HG02981 (cell line): ENCODE measurements around the gene USH1G.

Experiments used
- ATAC-seq: cut with Tn5 transposase; IDR thresholded peaks from one replicate; pipeline ENCODE4 v1.9.1; 2021; ENCODE audit warnings: mild to moderate bottlenecking, moderate library complexity; ENCODE audit not compliant: unreplicated experiment

The USH1G gene

DNA sequence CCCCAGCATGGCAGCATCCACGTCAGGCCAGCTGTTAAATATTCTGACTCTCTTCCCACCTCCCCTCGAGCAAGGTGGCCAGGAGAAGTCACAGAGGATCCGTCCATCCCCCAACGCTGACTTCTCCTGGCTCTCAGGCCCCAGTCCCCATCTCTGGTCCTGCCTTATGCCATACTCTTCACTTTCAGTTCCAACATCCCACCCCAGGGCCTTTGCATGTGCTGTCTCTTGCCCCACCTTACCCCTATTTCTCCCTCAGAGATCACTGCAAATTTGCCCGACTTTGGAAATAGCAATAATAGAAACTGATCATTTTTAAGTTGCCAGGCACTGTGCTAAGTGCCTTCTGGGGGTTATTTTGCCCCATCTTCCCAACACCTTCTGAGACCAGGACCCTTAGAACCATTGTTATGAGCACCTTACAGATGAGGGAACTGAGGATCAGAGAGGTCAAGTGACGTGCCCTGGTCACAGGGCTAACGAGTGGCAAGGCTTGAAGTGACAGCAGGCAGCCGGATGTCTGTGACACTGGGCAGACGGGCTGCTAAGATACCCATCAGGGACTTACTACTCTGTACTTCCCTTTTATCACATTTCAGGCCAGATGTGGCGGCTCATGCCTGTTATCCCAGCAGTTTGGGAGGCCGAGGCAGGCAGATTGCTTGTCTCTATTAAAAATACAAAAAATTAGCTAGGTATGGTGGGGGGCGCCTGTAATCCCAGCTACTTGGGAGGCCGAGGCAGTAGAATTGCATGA lies 31.8 kb upstream of the USH1G start:
- no peak for ATAC-seq

DNA sequence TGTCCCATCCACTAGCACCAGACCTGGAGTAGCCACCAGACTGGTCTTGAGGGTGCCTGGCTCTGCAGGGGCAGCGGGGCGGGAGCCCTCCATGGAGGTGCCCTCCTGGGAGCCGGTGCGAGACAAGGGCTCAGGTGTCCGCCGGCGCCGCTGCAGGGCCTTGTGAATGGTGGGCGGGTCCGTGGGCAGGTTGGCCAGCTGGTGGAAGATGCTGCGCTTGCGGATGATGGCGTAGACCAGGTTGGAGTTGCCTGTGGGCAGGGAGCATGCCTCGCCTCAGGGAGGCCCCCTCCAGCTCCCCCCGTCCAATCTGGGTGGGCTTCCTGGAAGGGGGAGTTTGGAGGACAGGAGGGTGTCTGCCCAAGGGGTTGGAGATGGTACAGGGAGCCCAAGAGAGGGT lies 31.1 kb upstream of the USH1G start:
- no peak for ATAC-seq

DNA sequence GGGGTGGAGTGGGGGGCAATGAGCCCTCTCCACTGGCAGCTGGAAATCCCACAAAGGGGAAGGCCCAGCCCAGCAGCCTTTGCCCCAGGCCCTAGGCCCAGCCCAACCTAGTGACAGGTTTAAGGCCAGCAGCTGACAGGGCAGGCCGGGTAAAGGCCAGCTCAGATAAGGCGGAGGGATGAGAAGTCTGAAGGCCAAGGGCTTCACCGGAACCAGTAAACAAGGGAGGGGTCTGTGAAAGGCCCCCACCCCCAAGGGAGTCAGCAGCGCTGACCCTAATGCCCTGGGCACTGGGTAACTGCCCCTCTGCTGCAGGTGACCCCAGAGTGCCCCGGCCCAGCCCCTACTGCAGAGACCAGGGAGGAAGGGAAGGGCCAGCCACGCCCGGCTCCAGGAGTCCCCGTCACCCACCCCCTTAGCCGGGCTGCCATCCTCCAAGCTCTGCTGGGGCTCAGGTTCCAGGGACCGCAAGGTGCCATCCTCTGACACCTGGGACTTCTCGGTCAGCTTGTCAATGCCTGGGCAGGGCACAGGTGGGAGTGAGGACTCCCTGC lies 30.2 kb upstream of the USH1G start:
- ATAC-seq = no peak

DNA sequence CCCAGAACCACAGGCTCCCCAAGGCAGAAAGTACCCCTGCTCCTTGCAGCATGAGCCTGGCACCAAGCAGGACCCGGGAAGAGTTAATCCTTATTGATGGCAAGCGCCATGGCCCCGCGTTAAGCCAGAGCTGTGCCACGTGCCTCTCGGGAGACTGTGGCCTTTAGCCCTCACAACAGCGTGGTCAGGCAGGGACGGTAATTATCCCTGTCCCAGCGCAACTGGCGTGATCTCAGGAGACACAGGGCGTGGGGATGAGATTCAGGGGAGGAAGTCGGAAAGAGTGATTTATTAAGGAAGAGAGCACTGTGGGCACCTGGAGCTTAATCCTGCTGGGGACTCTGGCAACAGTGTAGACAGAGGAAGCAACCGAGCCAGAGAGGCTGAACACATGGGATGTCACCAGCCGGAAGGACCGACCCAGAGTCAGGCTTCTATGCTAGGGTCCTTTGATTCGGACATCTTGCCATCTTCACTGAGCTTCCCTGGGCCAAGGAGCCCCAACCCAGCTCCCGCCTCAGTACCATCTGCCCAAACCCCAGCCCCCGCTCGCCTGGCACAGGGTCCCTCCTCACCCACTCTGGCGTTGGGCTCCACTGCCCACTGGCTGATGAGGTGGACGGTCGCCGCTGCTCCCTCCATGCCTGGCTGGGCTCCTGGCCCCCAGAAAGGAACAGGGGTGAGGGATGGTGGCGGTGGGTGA lies 29.5 kb upstream of the USH1G start:
- no peak for ATAC-seq

DNA sequence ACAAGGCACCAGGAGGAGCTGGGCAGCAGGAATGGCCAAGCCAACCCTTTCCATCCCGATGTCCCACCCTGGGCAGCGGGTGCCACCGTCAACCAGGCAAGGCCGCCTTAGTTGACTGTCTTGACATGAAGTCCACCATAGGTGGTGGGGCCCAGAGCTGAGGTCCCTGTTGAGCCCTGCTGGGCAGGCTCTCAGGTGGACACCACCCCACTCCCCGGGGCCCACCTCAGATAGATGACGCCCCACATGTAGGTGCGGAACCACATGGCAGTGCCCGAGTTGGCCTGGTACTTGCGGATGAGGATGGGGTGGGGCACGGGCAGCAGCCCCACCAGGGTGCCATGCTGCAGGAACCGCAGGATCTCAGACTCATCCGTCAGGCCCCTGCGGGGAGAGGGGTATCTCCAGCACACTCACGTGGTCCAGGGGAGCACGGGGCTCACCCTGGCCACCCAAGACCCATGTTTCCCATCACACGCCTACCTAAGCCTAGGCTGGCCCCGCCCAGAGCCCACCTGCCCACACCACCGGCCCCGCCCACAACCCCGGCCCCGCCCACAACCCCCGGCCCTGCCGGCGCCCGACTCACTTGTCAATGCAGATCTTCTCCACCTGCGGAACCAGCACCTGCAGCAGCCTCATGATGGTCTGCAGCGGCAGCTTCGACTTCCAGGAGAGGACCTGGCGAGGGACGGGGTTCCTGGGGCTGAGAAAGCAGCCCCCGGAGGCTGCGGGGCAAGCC lies 28.8 kb upstream of the USH1G start:
- ATAC-seq = no peak

DNA sequence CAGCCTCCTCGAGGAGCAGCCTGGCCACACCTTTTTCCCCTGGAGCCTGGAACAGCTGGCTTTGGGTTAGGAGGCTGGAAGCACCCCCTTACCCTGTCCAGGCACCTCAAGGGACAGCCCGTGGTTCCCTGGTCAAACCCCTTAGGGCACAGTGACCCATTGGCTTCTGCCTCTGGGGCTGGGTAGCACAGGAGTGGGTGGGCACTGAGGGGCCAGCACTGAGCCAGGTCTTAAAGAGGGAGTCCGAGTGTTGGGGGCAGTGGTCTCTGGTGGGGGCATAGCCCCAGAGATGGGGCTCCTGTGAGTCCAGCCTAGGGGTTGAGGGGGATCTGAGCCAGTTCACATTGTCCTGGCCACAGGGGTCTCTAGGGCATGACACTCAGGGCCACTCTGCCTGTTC lies 28.0 kb upstream of the USH1G start:
- ATAC-seq = no peak

DNA sequence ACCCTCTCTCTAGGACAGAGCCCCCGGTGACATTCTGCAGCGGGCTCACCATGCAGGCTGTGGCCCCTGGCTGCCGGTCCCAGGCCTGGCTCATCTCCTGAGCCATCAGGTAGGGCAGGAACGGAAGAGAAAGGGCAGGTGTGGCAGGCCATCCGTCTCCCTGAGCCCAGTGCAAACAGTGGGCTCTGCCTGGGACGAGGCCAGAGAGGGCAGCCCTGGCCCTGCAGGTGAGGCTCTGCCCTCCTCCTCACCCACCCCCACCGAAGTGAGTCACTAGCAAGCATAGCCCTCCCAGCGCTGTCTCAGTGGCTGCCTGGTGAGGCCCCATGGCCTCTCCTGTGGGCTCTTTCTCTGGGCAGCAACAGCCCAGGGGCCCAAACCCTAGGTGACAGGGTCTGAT lies 27.2 kb upstream of the USH1G start:
- ATAC-seq = no peak

DNA sequence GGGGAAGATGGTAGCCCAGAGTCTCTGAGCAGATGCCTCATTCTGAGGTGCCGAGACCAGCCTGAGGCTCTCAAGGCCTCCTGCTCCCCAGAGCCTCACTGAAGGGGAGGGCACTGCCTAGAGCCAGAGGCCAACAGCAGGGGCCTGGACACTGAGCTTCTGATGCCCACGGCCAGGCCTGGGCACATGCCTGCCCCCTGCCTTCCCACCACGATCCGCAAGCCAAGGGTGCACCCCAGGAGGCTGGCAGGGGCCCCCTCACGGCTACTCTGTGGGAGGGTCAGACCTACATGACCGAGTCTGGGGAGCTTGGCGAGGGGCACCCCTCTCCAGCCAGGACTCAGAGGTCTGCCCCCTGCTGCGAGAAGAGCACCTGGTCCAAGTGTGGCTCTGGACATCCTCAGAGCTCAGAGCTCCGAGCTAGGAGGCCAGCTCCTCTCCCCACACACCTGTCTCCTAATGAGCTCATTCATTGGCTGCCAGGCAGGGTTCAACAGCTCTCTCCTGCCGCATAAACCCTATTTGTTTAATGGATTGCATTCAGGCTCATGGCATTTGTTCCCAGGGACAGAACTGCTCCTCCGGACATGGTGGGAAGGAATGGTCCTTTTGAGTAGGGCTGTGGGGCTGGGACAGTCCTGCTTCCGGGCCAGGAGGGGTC lies 26.5 kb upstream of the USH1G start:
- ATAC-seq = no peak

DNA sequence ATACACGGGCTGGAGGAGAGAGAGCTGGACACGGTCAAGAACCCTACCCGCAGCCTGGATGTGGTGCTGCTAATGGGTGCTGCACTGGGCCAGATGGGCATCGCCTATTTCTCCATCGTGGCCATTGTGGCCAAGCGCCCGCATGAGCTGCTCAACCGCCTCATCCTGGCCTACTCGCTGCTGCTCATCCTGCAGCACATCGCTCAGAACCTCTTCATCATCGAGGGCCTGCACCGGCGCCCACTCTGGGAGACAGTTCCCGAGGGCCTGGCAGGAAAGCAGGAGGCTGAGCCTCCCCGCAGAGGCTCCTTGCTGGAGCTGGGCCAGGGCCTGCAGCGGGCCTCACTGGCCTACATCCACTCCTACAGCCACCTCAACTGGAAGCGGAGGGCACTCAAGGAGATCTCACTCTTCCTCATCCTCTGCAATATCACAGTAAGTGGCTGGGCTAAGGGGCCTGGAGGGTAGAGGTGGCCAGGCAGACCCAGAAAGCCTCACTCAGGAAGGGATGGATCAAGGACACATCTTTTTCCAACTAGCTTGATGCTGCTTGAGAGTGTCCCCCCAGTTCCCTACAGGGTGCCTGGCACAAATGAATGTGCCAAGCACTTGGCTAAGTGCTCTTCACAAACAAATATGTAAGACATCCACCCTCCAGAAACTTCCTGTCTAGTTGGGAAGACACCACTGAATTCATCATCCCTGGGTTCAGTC lies 24.1 kb upstream of the USH1G start:
- no peak for ATAC-seq

DNA sequence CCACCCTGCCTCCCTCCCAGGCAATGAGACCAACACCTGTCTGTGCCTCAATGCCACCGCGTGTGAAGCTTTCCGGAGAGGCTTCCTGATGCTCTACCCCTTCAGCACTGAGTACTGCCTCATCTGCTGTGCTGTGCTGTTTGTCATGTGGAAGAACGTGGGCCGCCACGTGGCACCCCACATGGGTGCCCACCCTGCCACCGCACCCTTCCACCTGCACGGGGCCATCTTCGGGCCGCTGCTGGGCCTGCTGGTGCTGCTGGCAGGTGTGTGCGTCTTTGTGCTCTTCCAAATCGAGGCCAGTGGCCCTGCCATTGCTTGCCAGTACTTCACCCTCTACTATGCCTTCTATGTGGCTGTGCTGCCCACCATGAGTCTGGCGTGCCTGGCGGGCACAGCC lies 23.6 kb upstream of the USH1G start:
- ATAC-seq = no peak

DNA sequence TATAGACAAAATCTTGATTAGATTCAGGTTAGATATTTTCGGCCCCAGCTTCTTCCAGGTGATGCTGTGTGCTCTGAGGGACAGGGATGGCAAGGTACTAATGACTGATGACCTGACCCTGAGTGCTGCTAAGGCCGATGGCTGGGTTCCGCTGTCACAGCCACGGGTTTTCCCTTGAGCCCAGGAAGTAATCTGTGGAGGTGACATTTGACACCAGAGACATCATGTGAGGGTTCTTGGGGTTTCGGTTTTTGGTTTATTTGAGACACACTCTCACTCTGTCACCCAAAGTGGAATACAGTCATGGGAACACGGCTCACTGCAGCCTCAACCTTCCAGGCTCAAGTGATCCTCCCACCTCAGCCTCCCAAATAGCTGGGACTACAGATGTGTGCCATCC lies 22.5 kb upstream of the USH1G start:
- no peak for ATAC-seq

DNA sequence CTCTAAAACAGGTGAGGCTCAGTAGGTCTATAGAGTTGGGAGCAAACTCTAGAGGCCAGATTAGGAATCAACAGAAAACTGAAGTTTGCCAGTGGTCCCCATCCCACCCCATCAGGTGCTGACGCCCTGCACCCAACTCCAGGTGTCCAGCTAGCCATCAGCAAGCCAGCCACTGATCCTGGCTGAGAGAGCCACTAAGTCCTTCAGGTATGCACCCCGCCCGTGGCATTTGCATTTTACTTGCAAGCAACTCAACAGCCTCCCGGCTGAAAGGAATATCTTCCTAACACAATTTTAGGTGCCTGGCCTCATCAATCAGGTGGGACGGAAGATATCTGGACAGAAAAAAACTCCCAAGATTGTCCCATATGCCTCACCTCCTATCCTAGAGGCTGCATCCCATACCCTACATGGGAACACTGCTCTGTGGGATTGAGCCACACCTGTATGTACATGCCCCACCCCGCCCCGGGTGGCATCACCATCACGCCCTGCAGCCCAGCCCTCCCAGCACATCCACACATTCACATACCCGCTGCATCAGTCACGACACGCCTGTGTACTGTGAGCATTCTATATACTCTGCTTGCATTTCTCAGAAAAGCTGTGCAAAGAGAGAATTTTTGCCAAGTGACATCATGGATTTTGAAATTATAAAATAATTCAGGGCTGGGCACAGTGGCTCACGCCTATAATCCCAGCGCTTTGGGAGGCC lies 20.9 kb upstream of the USH1G start:
- ATAC-seq = no peak

DNA sequence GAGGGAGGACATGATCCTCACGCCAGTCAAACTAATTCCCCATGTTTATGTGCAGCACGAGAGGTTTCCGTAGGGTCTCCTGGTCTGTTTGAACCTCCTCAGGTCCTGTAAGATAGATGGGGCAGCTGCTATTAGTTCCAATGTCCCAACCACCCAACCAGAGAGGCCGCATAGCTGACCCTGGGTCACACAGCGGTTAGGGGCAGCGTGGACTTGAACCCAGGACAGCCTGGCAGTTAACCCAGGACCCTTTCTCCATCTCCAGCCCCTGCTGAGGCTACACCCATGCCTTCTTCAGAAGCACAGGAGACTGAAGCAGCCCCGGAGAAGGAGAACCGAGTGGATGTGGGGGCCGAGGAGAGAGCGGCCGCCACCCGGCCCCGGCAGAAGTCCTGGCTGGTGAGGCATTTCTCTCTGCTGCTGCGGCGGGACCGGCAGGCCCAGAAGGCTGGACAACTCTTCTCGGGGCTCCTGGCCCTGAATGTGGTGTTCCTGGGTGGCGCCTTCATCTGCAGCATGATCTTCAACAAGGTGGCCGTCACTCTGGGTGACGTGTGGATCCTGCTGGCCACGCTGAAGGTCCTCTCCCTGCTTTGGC lies 18.2 kb upstream of the USH1G start:
- ATAC-seq = no peak

DNA sequence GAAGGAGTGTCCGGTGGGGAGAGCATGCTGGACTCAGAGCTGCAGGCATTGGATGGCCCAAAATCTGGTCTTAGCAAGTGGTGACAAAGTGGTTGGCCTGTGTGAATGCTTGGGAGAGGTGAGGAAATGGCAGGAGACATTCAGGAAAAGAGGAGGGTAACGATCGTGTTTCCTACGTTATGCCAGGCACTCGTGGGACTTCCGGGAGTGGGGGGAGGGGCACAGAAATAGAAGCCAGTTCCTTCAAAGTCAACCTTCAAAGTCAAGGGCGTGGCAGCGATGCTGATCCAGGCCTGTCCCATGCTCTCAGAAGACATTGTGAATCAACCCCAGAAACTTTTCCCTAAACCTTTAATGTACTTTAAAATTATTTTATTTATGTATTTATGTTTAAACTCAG lies 16.5 kb upstream of the USH1G start:
- no peak for ATAC-seq

DNA sequence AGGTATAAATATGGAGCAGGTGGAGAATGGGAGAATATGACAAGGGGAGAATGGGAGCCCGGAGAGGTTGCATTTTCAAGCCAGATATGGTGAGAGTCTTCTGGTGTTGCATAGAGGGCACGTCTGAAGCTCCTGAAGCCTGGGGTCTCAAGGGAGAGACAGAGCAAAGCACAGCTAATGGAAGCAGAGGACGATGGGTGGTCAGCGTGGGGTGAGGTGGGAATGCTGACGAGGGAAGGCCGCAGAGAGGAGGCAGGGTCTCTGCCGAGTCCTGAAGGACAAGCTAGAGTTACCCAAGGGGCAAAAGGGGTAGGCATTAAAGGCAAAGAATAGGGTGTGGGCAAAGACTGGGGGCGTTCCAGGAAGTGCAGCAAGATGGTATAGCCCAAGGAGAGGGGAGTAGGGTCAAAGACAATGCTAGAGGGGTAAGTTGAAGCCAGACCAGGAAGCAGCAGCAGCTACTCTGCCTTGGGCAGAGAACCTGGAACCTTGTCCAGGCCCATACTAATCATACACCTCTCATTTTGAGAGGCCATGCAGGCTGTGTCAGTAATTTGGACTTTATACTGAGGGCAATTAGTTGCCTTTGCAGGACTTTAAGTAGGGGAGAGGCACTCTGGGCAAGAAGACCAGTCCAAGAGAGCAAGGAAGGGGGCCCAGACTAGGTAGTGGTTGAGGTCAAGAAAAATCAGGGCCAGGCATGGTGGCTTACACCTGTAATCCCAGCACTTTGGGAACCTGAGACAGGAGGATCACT lies 15.3 kb upstream of the USH1G start:
- no peak for ATAC-seq

DNA sequence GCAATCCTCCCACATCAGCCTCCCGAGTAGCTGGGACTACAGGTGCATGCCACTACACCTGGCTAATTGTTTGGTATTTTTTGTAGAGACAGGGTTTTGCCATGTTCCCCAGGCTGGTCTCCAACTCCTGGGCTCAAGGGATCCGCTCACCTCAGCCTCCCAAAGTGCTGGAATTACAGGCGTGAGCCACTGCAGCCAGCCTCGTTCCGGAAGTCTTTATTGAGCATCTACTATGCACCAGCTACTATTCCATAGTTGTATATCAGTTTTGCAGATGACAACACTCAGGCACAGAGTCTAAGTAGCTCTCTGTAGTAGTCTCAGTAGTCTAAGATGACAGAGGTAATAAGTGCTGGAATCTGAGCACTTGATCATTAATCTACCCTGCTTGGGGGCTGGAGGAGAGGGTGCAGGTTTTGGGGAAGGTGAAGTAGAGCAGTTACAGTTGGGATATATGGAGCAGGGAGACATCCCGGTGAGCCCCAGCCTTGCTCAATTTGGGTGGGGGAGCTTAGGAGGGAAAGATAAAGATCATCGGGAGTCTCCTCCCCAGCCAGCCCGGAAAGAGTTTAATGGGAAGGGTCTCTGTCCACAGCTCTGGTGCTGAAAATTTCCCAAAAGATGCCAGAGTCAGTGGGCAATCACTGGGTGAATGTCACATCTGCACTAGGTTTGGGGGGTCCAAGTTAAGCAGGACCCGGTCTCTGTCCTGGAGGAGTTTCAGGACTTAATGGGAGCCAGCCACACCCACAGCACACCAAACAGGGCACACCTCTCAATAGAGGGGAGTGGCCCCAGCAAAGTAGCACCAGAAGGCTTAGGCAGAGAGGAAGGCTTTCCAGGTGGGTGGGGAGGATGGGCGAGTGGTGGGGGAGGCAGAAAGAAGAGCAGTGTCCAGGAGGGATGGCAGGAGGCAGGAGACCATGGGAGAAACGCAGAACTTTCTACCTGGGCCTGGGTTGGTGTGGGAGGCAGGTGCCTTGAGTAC lies 14.3 kb upstream of the USH1G start:
- ATAC-seq = no peak

DNA sequence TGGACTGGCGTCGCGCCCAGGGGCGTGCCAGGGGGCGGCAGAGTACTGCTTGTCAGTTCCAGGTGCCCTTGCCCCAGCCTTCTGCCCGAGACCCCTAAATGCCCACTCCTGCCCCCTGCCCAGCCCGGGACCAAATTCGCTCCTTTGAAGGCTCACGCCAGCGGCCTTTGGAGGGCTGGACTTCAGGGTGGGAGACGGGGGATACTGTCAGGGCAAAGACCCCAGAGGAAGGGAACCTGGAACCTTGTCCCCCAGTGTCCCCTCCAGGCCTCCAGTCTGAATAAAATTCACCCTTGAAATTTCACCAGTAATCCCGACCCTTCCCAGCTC lies 13.4 kb upstream of the USH1G start:
- no peak for ATAC-seq
